Spleen (tissue), 11 donors: ENCODE results near the gene ACP4. TPM values are rescaled to one million over a fixed set of nuclear protein-coding genes. Genes with fewer than 3 reads are reported as not detected.

ENCODE experiments used
- DNase-seq: peaks from one replicate; pipeline ENCODE4 v3.0.0-alpha.2; 2020
- H3K27ac ChIP-seq, 8 donors: fragments of 200-600 bp; sonication (generic) in 7 of 8; 1 replicate in 4 of 8; 2 replicates in 4 of 8; pipeline versions ENCODE4 v1.5.0 to v1.8.0; 2016 to 2021; ENCODE audit warnings: inconsistent platforms in 4 of 8, mild to moderate bottlenecking in 4 of 8, moderate library complexity in 1 of 8
- H3K27me3 ChIP-seq, 7 donors: fragments of 200-600 bp; sonication (generic) in 6 of 7; replicated peaks in 1 of 7; 1 replicate in 4 of 7; 2 replicates in 3 of 7; pipeline versions ENCODE4 v1.5.0 to v1.8.0; 2016 to 2021; ENCODE audit warnings: inconsistent platforms in 3 of 7, mild to moderate bottlenecking in 1 of 7
- H3K36me3 ChIP-seq, 6 donors: fragments of 200-600 bp; sonication (generic) in 5 of 6; 1 replicate in 4 of 6; 2 replicates in 2 of 6; pipeline versions ENCODE4 v1.5.0 to v1.8.0; 2016 to 2021; ENCODE audit warnings: inconsistent platforms in 2 of 6
- H3K4me1 ChIP-seq, 6 donors: fragments of 200-600 bp; sonication (generic) in 5 of 6; 1 replicate in 3 of 6; 2 replicates in 3 of 6; pipeline versions ENCODE4 v1.5.0 to v1.8.0; 2016 to 2021; ENCODE audit warnings: inconsistent platforms in 3 of 6
- H3K4me3 ChIP-seq, 8 donors: fragments of 200-600 bp; sonication (generic) in 7 of 8; 1 replicate in 4 of 8; 2 replicates in 4 of 8; pipeline versions ENCODE4 v1.5.0 to v1.8.0; 2016 to 2021; ENCODE audit warnings: inconsistent platforms in 4 of 8, mild to moderate bottlenecking in 4 of 8, moderate library complexity in 2 of 8
- H3K9me3 ChIP-seq, 8 donors: fragments of 200-600 bp; sonication (generic) in 7 of 8; 1 replicate in 4 of 8; 2 replicates in 4 of 8; pipeline versions ENCODE4 v1.5.0 to v1.8.0; 2016 to 2021; ENCODE audit warnings: inconsistent platforms in 4 of 8
- POLR2A ChIP-seq, 3 donors: fragments of 450-650 bp; IDR thresholded peaks; one replicate each; pipeline ENCODE4 v1.5.1; 2017; ENCODE audit warnings: antibody characterized with exemption in 3 of 3, mild to moderate bottlenecking in 1 of 3
- POLR2AphosphoS5 ChIP-seq, 3 donors: sonication (generic); formaldehyde crosslinking; IDR thresholded peaks; one replicate each; pipeline ENCODE4 v1.5.1; 2017; ENCODE audit warnings: antibody characterized with exemption in 3 of 3
- WGBS, 5 donors: extraction: QIAGEN DNeasy Blood & Tissue Kit in 3 of 5; methylation state at CpG; one replicate each; pipeline versions ENCODE4 v1.1.5 to v1.1.7; 2013 to 2018; 5-methylcytosine and 5-hydroxymethylcytosine counted together
- intact Hi-C: fragments of 100-400 bp; cut with DNase I; formaldehyde crosslinking; loops from one replicate; pipeline ENCODE4 v1.15.0; 2023; ENCODE audit warnings: low total_unique reads
- polyA plus RNA-seq, 3 donors: library from polyadenylated mRNA; stranded (reverse); fragments of 200-250 nt; gene quantifications; one replicate each; pipeline ENCODE4 v1.2.1, GENCODE V29; 2013
- total RNA-seq, 7 donors: library from RNA; depleted of rRNA in 3 of 7; stranded (reverse); fragments of >200 nt in 3 of 7; fragmentation: NEBNext Ultra II Directional in 4 of 7; extraction: Animal tissue kit (Norgen Biotek cat#: 25700) in 4 of 7; gene quantifications; one replicate each; pipeline versions ENCODE4 v1.1.0 to v1.2.1, GENCODE V29; 2016 to 2021
- TF ChIP-seq, protein P1 (sequence below), 11 experiments: fragments of 200-600 bp in 7 of 11; fragments of 450-650 bp in 4 of 11; sonication (generic) in 4 of 11; IDR thresholded peaks in 8 of 11; conservative IDR thresholded peaks in 3 of 11; 1 replicate in 7 of 11; 2 replicates in 4 of 11; pipeline versions ENCODE4 v1.4.0 to v1.8.0; 2016 to 2021; ENCODE audit warnings: antibody characterized with exemption in 11 of 11, inconsistent platforms in 4 of 11, mild to moderate bottlenecking in 1 of 11
- donor health status: healthy with polysubstance abuse.
- donor health status: DM: no; HTN: no; CAD: no; lungs with moderate emphysema.
- donor health status: DM: no; HTN: no; CAD: no.
- donor health status: Bipolar disorder and iron deficiency.
- donor health status: healthy.
- donor health status: DM: no; HTN: no; CAD: no.
- donor health status: DM: yes; HTN: yes; CAD: no.

ACP4 gene
- total and polyA plus RNA-seq, 10 donors = not detected

DNA sequence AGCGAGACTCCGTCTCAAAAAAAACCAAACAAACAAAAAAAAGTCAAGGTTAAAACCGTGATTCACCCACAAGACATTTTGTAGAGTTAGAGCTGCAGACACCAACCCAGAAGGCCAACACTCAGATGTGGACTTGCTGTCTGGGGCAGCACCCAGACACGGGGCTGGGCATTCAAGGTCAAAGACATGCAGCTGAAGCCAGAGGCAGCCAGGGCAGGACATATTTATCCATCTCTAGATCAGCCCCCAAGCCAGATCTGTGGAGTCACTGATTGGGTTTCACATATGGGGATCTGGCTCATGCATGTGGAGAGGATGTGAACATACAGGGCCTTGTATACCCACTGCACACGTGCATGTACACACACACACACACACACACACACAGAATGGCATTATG, 39.6 kb downstream of the ACP4 start:
- TF ChIP-seq, protein P1, sequence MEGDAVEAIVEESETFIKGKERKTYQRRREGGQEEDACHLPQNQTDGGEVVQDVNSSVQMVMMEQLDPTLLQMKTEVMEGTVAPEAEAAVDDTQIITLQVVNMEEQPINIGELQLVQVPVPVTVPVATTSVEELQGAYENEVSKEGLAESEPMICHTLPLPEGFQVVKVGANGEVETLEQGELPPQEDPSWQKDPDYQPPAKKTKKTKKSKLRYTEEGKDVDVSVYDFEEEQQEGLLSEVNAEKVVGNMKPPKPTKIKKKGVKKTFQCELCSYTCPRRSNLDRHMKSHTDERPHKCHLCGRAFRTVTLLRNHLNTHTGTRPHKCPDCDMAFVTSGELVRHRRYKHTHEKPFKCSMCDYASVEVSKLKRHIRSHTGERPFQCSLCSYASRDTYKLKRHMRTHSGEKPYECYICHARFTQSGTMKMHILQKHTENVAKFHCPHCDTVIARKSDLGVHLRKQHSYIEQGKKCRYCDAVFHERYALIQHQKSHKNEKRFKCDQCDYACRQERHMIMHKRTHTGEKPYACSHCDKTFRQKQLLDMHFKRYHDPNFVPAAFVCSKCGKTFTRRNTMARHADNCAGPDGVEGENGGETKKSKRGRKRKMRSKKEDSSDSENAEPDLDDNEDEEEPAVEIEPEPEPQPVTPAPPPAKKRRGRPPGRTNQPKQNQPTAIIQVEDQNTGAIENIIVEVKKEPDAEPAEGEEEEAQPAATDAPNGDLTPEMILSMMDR (IDR thresholded peaks at IDR 0.05 in 8 of 11, conservative IDR thresholded peaks at IDR 0.05 in 3 of 11) = no peak
- TF ChIP-seq POLR2A (IDR thresholded peaks at IDR 0.05) (no peak), POLR2AphosphoS5 (IDR thresholded peaks at IDR 0.05) (no peak)
- Histone ChIP-seq H3K27me3 (peaks cover 0 to 66% (median 4%) of the 10 kb centered on the region in 7 donors), H3K4me1 (no peaks in the 10 kb centered on the region), H3K4me3 (no peak overlapping the region), H3K27ac (no peak overlapping the region), H3K36me3 (no peaks in the 10 kb centered on the region), H3K9me3 (no peaks in the 10 kb centered on the region)
- WGBS, 5 donors = 61 to 73% (median 71%) methylated on average over 4 to 5 of the region's 5 CpGs
- intact Hi-C loops = no loop called here
- DNase-seq = no peak

DNA sequence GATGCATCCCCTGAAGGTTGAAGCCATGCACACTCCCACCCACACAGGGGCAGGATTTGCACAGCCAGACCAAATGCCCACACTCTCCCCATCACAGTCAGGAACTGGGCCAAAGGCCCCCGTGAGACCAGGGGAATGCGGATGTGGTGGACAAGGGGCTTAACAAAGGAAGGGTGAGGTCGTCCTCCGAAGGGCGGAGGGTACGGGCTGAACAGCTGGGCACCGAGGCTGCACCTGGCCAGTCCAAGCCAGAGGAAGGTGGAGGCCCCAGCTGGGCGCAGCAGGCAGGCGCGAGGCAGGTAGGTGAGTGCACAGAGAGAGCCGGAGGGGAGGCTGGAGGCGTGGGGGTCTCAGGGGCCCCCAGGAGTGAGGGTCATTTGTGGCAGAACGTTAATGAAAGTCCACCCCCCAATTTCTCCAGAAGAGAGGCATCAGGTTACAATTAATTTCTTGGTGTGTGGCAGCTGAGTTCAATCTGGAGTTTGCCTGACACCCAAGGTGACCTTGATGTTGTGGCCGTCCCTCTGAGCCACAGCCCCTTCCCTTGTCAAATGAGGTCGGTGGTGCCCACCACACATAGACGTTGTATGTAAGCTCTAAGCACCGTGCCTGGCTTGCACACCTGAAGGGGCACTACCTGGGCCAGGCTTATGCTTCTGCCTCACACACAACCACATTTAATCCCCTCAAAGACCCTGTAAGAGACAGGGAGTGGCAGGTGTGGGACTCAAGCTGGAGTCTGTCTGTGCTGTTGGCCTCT, 40.2 kb downstream of the ACP4 start:
- Histone ChIP-seq H3K27ac (no peak overlapping the region), H3K4me3 (no peak overlapping the region), H3K27me3 (peaks cover 0 to 72% (median 9%) of the 10 kb centered on the region in 7 donors), H3K36me3 (no peaks in the 10 kb centered on the region), H3K4me1 (peaks cover 0 to 6% (median 3%) of the 10 kb centered on the region in 6 donors), H3K9me3 (no peaks in the 10 kb centered on the region)
- intact Hi-C loops = no loop called here
- WGBS, 5 donors = 46 to 49% (median 48%) methylated on average over 16 to 17 of the region's 17 CpGs
- TF ChIP-seq POLR2A (IDR thresholded peaks at IDR 0.05) = no peak
- TF ChIP-seq POLR2AphosphoS5 (IDR thresholded peaks at IDR 0.05) = no peak
- TF ChIP-seq, protein P1 (IDR thresholded peaks at IDR 0.05 in 8 of 11, conservative IDR thresholded peaks at IDR 0.05 in 3 of 11) = no peak
- DNase-seq = no peak

DNA sequence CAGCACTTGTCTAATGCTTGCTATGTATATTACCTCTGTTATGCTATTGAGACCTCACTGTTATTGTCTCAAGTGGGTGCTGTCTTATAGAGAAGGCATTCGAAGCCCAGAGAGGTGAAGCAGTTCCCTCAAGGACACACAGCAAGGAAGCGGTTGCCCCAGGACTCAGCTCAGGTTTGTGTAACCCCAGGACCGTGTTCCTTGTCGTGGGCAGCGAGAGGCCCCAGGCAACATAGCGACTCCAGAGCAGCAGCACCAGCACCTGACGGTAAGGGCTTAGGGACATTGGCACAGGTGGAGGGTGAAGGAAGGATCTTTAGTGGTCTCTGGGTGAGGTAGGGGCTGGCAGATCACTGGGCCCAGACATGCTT, 40.8 kb downstream of the ACP4 start:
- no peaks in the 10 kb centered on the region for H3K36me3 ChIP-seq
- no peak overlapping the region for H3K4me3 ChIP-seq
- H3K4me1 ChIP-seq = peaks cover 0 to 12% (median 8%) of the 10 kb centered on the region in 6 donors
- H3K27ac ChIP-seq = no peak overlapping the region
- no peak for DNase-seq
- H3K9me3 ChIP-seq = no peaks in the 10 kb centered on the region
- intact Hi-C loops = no loop called here
- H3K27me3 ChIP-seq = peaks cover 0 to 78% (median 9%) of the 10 kb centered on the region in 7 donors
- TF ChIP-seq, protein P1 (IDR thresholded peaks at IDR 0.05 in 8 of 11, conservative IDR thresholded peaks at IDR 0.05 in 3 of 11) = no peak
- TF ChIP-seq POLR2A (IDR thresholded peaks at IDR 0.05) = no peak
- 63 to 80% (median 71%) methylated on average over 7 of the region's 7 CpGs for WGBS, 5 donors

DNA sequence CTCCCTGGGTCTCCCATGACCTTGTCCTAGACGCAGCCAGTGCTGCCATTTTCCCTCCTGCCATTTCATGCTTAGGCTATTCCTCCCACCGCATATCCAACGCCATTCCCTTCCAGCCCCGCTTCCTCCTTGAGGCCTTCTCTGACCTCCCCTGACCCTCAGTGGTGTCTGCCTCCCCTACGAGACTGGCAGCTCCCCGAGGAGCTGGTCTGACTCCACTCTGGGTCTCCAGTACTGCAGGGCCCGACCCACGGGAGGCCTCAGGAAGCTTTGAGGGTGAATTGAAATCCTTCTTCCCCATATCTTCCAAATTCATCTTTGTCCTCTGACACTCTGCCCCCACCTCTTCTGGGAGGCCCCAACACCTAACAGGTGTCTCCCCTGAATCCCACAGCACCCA, 42.5 kb downstream of the ACP4 start:
- Histone ChIP-seq H3K27me3 (peaks cover 0 to 81% (median 14%) of the 10 kb centered on the region in 7 donors), H3K4me1 (peaks cover 0 to 17% (median 10%) of the 10 kb centered on the region in 6 donors), H3K9me3 (no peaks in the 10 kb centered on the region), H3K4me3 (no peak overlapping the region), H3K27ac (no peak overlapping the region), H3K36me3 (no peaks in the 10 kb centered on the region)
- no peak for TF ChIP-seq POLR2AphosphoS5 (IDR thresholded peaks at IDR 0.05)
- TF ChIP-seq POLR2A (IDR thresholded peaks at IDR 0.05) = no peak
- TF ChIP-seq, protein P1 (IDR thresholded peaks at IDR 0.05 in 8 of 11, conservative IDR thresholded peaks at IDR 0.05 in 3 of 11) = no peak
- WGBS, 5 donors = 71 to 86% (median 80%) methylated on average over 8 of the region's 8 CpGs
- intact Hi-C loops = no loop called here
- no peak for DNase-seq
